Stimulated activated CD8-positive, alpha-beta memory T cell treated with anti-CD3 and anti-CD28 coated beads, Interleukin-4, amount 100 ng/mL, for 1 hour (primary cell): ENCODE data around the gene PPP1R12C.

Experiments used
- DNase-seq, 2 donors: peaks; one replicate each; pipeline ENCODE4 v3.0.0-alpha.2; 2020; ENCODE audit warnings: low read depth in 2 of 2, low spot score in 1 of 2

PPP1R12C gene

GRCh38 chr19:55046975-55047622, 70.3 kb downstream of the PPP1R12C start:
- no peak for DNase-seq

GRCh38 chr19:55044771-55045716, 72.4 kb downstream of the PPP1R12C start:
- no peak for DNase-seq

- DNase-seq, result no peak
These were observed 73.2 kb downstream of the PPP1R12C start for GRCh38 chr19:55044286-55044685.

- DNase-seq, result no peak
These were observed 74.7 kb downstream of the PPP1R12C start for GRCh38 chr19:55042688-55043087.

- no peak for DNase-seq
These were observed 75.1 kb downstream of the PPP1R12C start for GRCh38 chr19:55042344-55042678.

DNA sequence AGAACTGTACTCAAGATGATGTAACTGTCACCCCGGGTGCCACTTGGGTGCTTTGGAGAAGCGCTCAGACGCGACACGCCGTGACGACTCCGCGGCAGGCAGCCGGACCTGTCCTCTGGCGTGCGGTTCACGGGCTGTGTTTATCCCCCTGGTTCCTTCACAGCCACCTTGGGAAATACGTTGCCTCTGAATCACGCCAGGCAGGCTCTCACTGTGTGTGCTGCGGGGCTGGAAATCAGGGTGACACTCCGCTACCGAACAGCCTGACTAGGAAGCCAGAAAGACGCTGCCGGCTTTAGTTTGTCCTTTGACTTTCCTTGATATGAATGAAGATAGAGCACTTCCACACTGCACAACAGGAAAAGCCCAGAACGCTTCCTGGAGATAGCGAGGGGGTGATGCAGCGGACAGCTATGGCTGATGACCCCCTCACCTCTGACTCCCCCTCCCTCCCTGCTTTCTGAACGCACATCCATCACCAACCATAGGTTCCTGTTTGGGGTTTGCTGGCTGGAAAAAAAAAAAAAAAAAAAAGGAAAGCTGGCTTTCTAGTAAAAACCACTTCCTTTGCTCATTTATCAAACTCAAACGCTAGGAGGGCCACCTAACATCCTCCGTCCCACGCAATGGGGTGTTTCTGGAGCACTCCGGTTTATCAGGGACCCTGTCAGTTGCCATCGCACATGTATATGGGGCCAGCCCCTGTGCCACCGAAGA, 75.7 kb downstream of the PPP1R12C start:
- no peak for DNase-seq

DNA sequence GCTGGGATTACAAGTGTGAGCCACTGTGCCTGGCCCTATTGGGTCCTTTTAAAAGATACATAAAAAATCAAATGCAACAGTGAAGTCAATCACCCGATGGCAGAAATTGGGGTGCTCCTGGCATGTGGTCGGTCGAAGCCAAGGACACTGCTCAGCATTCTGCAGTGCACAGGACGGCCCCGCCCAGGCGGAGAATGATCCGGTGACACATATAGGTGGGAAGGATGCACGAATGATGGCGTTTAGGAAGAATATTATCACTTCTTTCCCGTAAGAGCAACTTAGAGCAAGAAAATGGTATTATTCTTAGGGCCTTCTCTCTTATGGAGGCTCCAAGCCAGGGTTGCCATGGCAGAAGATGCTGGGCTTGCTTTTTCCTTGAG, 76.2 kb downstream of the PPP1R12C start:
- no peak for DNase-seq
